ENCODE measurements around the gene TTC23L.

Gene TTC23L

DNA sequence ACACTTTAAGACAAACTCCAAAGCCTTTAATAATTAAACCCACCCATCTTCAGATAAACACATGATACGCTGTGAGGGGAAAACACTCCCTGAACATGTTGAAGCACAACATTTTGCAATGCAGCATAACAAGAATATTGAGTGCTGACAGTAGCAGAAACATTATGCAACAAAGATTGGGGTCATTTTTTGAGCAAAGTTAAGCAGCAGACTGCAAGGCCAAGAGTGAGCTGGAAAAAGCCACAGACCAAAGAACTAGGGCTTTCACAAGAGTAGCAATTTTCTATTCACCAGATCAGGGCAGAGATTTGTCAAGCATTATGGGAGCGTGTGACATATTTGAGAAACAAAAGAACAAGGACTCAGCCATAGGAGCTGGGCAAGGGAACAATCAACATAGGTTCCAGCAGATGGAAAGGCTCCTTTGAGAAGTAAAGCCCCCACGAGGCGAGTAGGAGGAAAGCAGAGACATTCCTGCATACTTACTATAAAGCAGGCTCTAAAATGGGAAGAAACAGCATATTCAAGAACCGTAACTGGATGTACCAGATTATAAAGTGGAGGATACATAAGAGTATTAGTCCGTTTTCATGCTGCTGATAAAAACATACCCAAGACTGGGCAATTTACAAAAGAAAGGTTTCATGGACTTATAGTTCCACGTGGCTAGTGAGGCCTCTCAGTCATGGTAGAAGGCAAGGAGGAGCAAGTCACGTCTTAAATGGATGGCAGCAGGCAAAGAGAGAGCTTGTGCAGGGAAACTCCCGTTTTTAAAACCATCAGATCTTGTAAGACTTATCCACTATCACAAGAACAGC lies 4.8 kb upstream of the TTC23L start:
- DNase-seq, result no peak

DNA sequence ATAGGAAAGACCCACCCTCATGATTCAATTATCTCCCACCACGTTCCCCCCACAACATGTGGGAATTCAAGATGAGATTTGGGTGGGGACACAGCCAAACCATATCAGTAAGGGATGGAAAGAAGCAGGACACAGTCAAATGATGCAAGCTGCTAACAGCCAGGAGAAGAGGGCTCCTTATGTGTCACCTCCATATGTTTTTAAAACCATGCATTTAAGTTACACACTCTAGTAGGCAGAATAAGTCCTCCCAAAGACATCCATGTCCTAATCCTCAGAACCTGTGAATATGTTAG lies 4.2 kb upstream of the TTC23L start:
- DNase-seq, result no peak

DNA sequence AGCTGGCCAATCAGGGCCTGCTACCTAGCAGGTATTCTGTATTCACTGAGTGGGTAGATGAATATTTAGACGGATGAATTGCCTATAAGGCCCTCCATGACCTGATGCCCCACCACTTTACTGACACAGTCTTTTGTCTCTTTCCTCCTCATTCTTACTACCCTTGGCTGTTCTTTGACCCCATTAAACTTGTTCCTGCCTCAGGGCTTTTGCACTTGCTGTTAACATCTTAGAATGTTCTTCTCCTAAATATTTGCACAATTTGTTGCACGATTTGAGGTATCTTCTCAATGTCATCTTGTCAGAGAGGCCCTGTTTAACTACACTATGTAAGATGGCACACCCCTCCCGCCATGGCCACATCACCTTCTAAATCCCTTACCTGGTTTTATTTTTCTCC lies 3.3 kb upstream of the TTC23L start:
- no peak for DNase-seq

DNA sequence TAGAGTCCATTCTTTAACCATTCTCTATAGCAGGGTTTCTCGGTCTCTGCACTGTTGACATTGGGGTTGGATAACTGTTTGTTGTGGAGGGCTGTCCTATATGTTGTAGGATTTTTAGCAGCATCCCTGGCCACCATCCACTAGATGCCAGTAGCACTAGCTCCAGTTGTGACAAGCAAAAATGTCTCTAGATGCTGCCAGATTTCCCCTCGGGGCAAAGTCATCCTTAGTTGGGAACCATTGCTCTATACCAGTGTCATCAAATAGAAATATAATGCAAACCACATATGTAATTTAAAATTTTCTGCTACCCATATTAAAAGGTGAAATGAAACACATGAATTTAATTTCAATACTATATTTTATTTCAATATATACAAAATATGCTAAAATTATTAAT lies 2.9 kb downstream of the TTC23L start:
- no peak for DNase-seq

DNA sequence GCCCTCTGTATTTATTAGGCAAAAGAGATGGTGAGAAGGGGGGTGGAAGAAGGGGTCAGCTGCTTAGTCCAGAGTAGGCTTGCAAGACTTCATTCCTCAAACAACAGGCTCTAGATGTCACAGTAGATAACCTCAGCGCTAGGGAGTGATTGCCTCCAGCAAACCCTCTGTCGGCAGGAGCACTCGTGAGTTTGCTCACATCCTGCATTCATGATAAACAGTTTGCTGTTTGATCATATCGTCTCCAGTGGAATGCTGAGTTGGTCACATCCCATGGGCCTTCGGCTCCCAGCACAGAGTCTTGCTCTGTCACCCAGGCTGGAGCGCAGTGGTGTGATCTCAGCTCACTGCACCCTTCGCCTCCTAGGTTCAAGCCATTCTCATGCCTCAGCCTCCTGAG lies 3.6 kb downstream of the TTC23L start:
- no peak for DNase-seq

DNA sequence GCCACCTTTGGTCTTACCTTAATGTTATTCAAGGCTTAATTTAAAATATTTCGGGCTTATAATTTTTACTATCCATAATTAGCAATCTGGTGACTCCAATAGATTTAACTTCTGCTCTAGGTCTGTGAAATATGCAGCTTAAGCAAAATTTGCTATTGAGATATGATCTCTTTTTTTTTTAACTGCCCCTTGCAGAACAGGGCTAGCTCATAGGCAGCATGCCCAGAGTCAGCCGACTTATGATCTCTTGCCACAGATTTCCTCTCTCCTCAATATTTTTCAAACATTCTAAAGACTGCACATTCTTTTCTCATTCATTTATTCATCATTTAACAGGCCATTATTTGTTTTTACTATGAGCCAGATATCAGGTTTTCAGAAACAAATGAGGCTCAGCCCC lies 4.5 kb downstream of the TTC23L start:
- no peak for DNase-seq

DNA sequence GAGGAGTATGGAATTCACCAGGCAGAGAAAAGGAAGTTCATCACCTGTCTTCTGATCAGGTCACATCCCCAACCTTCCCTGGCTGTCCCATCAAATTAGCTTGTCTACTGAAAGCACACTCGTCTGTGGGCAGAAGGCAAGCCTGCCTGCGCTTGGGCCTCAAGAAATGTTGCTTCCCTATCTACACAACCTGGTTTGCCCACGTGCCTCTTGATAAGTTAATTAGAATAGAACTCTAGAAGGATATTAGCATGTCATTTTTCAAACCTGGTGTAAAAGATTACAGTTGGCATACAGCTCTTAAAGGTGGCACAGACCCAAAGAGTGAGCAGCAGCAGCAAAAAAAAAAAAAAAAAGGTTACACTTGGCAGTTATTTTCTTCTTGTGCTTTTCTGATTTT lies 5.1 kb downstream of the TTC23L start:
- no peak for DNase-seq

DNA sequence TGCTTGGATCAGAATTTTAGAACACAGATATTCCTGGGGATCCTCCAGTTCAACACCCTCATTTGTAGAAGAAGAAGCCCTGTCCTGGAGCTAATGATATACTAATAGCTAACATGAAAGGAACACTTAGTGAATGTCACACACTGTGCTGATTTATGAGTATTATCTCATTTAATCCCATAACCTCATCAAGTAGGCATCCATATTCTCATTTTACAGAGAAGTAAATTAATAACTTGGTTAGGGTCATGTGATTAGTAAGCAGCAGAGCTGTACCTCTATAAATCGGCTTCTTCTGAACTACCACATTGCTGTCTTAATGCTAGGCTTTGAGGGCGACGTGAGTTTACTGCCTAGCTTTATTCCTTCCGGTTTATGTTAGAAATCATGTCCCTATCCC lies 6.0 kb downstream of the TTC23L start:
- DNase-seq, result no peak

DNA sequence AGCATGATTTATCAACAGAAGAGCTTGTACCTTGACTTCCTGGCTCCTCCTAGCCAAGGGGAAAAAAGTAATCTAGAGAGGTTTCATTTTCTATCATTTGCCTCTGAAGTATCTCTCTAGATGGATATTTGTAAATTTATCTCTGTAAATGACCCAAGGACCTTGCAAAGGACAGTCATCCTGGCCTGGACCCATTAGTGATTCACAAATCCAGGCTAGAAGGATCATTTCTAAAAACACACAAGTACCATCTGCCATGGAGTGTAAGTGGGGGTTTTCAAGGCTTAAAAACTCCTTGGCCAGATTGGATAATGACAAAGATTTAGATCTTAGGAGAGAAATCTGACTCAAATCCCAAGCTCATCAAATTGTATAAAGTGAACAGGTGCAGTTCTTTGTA lies 8.1 kb downstream of the TTC23L start:
- DNase-seq, result no peak

DNA sequence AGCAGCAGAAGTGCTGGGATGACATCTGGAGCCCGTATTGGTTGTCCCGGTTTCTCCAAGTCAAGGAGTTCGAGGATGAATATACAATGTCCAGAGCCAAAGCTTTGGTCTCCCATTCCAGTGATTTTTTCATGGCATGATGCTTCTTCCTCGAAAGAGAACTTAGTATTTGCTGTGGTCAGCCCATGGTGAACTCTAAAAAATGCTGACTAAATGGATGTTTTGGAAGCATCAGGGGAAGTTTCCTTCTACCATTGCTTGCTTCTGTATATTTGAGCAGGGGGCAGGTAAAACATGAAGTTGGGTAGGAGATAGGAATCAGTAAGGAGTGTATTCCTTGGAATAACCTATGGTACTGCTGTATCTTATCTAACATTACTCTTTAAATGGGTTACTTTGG lies 8.6 kb downstream of the TTC23L start:
- no peak for DNase-seq

DNA sequence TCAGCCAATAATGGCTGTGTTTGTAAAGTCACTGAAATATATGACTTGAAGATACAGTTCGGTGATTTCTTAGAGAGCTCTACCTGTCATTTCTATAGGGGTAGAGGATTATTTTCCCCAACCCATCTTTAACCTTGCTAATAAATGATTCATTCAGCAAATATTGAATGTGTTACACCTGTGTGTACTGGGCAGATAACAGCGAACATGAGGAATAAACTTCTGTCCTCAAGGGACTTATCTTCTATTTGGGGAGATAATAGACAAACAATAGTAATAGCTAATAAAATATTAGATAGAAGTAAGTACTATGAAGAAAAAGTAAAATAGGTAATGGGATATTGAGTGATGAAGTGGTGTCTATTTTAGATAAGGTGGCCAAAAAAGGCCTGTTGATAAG lies 9.3 kb downstream of the TTC23L start:
- no peak for DNase-seq

DNA sequence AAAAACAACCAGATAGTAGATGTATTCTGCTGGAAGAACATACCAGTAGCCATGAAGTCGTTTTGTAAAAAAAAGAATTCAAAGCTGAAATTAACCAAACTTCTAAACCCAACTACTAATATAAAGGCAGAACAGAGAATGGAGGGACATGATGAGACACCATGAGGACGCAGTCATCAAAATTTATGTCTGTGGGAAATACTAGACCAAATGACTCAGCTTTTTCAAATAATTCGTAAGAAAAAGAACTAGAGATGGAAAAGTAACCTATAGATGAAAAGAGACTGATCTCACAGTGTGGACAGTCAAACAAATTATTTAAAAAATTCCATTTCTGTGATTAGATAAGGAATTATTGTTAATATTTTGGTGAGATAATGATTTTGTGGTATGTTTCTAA lies 10.3 kb downstream of the TTC23L start:
- DNase-seq, result no peak

DNA sequence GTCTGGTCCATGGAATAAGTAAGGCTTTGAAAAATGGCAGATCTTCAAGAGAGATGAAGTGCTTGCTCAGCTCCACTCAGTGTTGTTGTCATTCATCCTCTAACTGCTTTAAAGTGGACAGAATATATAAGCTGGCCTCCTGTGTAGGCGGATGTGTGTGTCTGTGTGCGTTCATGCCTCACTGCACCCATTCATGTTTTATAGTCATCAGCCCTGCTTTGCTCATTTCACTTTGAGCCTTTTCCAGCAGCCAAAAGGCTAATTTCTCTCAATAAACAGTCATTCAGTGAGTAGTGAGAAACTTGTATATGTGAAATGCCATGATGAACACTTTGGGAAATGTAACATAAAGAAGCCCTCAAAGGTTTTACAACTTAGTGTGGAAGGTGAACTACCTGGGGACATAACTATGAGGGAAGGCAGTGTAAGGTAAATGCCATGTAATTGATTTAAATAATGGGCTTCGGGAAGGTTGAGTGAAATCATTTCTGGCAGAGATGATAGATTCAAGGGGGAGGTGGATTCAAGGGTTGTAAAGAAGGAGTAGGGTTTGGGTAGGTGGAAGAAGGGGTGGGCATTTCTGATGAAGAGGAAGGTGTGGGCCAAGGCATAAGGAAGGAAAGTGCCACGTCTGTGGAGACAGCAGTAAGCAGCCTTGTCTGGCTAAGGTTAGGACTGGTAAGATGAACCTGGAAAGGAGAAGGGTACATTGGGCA lies 15.7 kb downstream of the TTC23L start:
- no peak for DNase-seq

DNA sequence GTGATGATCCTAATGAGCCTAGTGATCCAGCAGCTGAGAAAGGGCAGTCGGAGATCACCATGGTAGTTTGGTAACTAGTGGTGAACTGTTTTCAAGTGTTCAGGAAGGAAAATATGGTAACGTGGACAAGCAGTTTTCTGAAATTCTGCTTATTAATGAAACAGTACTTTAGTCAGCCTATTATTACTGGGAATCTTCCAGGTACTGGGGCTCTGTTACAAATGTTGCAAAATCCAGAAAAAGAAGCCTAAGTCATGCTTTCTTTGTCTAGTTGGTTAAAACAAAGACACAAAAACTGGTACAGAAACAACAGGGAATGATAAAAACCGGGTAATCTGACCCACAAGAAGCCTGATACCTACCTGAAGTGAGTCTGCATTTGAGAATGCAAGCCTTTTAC lies 18.2 kb downstream of the TTC23L start:
- DNase-seq, result no peak

DNA sequence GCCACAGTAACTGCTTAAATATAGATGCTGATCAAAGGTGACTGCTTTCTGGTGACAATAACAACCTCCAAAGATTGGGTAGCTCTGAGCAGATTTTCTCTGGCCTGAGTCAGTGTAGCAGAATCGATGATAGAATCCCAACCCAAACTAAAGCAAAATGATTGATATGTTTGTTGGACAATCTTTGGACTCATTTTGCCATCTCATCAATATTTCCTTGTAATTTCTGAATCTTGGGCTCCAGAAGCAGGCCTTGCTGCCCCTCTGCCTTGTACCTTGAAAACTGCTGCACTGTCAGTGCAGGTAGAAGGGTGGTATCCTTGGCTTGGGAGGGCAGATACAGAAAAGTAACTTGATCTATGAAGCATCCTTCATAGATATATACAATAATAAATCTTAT lies 18.9 kb downstream of the TTC23L start:
- no peak for DNase-seq

DNA sequence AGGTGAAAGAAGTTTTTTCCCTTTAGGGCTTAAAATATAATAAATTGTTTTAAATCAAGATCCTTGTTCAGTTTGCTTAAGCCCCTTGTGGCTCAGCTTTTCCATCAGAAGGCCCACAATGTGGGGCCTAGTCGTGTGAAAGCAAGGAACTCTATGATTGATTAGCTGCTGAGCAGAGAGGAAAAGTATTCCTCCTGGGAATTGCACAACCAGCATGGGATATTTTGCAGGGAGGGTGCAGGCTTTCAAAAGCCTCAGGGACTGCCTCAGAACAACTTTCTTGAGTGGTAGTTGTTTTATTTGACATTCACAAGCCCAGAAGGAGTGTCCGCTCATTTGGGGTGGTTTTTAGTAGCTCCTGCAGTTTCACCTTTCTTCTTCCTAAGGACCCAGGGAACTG lies 19.8 kb downstream of the TTC23L start:
- no peak for DNase-seq

DNA sequence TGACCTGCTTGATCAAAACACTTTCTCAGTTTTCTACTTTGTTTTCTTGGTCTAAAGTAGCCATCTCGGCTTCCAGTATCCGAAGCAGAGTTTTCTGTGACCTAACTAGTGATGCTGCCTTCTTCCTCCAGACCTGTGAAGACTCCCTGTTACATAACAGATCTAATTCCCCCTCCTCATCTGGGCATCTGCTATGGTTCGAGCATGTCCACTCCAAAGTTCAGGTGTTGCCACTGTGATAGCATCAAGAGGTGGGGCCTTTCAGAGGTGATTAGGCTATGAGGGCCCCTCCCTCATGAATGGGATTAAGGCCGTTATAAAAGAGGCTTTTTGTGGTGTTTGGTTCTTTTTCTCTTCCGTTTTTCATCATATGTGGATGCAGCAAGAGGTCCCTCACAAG lies 20.3 kb downstream of the TTC23L start:
- DNase-seq, result no peak

DNA sequence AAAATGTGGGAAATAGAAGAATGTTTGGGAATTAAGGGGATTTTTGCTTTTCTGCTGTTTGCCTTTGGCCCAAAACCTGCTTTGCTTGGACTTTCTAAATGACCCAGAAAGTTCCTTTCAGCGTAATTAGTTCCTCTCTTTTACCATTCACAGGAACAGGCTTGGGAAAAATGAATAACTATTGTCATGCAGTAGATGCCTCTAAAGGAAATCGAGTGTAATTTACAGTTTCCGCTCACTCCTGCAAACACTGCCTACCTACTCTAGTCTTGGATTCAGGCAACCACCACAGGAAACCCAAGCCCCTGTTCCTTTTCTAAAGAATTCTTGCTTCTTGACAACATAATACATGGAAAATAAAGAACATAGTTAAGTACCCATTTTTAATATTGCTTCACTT lies 25.0 kb downstream of the TTC23L start:
- DNase-seq, result no peak

DNA sequence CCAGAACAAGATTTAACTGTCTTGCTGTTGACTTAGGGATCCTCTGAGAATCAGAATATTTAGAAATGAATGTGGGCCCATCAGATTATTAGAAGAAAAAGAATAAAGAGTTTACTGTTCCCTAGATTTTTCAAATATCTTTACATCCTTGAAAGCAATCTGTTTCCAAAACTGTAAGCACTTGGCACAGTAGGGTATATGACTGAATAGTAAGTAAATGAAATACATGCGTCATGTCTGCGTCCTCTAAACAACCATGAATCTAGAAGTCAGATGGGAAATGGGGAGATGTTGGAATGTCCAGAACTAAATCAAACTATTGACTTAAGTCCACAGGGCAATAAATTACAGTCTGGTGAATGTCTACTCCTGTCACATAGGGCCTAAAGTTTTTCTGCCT lies 26.1 kb downstream of the TTC23L start:
- DNase-seq, result no peak

DNA sequence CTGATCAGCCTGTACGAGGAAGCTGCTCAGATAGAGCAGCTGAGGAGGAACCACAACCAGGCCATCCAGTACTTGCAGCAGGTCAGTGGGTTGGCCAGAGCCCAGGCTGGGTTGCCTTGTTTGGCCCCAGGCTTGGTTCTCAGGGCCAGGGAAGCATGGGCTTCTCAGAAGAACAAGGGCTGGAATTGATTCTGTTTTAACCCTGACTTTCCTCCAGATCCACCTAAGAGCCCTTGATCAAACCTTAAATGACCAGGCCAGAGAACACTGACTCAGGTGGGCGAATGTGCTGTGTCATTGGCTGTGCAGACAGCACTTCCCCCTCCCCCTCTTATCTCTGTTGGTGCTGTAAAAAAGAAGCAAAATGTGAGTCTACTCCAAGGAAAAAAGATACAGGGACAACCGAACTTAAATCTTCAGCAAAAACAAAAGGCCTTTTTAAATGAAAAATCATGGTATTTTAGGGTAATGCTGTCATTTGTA lies 28.1 kb downstream of the TTC23L start:
- DNase-seq, result no peak

DNA sequence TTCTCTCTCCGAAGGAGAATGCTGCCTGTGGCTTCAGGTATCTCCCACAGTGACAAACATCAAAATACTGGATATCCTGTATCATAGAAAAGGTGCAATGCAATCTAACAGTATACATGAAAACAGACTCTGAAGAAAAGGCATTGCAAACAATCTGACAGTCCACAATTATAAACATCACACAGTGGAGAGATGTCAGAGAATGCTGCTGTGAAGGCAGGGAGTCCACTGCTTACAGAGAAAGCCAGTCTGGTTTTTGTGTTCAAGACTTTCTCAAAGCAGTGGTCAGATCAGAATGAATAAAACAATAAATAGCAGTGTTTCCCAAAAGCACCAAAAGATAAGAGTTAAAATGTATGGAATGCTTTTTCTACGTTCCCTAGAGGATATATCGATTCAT lies 28.7 kb downstream of the TTC23L start:
- no peak for DNase-seq

DNA sequence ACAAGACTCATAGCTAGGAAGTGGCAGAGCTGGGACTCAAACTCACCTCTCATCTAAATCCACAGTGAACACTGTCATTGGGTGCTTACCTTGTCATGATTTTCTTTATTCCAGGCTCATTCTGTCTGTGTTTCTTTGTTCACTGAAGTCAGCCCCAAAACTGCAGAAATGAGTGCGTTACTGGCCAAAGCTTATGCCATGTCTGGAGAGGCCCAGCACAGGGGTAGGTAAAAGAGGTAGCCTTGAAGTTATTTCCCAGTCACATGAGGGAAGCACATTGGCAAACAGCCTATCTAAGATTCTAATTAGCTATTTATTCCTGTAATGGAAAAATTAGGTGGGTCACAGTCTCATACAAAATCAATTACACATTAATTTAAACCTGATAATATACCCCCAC lies 29.8 kb downstream of the TTC23L start:
- DNase-seq, result no peak

DNA sequence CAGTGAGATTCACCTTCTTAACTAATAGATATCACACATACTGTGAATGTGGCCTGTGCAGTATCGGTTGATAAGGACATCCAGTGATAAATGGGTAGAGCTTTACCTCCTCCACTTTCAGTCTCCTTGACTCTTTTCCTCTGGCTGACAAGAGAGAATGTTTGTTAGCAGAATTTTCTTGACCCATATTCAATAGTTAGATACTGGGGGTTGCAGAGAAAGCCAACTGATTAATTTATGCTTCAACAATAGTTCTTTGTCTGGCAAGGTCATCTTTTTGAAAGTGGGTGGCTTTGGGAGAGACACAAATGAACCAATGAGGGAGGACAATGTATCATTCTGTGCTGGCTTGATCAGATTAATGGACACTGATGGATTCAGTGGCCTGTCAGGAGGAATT lies 30.3 kb downstream of the TTC23L start:
- DNase-seq, result no peak

DNA sequence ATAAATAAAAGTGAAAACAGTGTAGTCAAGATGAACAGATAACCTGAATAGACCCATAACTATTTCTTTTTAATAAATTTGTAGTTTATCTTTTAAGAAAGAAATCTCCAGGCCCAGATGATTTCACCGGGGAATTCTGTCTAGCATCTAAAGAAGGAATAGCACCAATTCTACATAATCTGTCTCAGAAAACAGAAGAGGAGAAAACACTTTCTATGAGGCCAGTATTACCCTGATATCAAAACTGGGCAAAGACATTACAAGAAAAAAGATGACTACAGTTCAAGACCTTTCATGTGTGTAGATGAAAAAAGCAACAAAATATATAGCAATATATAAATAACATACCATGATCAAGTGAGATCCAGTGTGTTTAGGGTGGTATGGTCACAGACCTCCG lies 31.4 kb downstream of the TTC23L start:
- DNase-seq, result no peak

DNA sequence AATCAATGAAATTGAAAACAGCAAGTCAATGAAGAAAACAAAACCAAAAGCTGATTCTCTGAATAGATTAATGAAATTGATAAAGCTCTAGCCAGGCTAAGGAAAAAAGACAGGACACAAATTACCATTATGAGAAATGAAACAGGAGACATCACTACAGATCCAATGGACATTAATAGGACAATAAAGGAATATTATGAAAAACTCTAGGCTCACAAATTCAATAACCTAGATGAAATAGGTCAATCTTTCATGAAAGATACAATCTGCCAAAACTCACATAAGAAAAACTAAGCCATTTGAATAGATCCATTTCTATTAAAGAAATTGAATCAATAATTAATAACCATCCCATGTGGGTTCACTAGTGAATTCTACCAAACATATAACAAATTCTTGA lies 37.3 kb downstream of the TTC23L start:
- no peak for DNase-seq

All from CD4-positive, alpha-beta T cell treated with Interleukin-17A for 1 hour (primary cell).